ENCODE results near the gene ATF7. TPM values are rescaled to one million over a fixed set of nuclear protein-coding genes. Genes with fewer than 3 reads are reported as not detected.
"Not testable (repeated sequence)": the region's sequence is repeated elsewhere in the genome, so short reads cannot be mapped to it uniquely, and the experiment has no call there.

The ATF7 gene
- total RNA-seq, 4 donors from 2014 or later, result 12.5 to 28.0 (median 20.6) TPM

DNA sequence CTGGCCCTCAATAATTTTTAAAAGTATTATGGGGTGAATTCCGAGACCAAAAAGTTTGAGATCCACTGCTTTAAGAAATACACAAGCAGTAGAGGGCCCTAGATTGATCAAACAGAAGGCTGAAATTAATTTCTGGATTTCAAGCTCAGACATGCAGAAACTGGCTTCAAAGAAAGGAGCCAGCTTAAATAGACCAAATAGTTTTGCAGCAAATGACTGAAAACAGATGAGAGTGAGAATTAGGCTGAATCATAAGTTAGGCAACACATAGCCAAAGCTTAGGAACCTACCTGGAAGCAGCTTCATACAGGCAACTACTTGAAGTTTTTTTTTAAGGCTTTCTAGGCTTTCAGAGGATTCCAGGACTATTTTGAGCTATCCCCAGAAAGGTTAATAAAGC, 12.4 kb downstream of the ATF7 start:
- H3K4me1 ChIP-seq, result peaks cover 12 to 65% (median 26%) of the 10 kb centered on the region in 3 donors
- H3K36me3 ChIP-seq, result peaks cover 0 to 36% (median 0%) of the 10 kb centered on the region in 3 donors
- intact Hi-C loops (cut with DNase I), result no loop called here
- TF ChIP-seq POLR2A (IDR thresholded peaks at IDR 0.05) (no peak), CTCF (IDR thresholded peaks at IDR 0.05) (no peak)
- no peak overlapping the region for H3K4me3 ChIP-seq
- DNase-seq, result no peak
- WGBS, 2 donors, result 14 to 50% methylated on average over 1 of the region's 1 CpG
- H3K27me3 ChIP-seq, result no peaks in the 10 kb centered on the region
- no peaks in the 10 kb centered on the region for H3K9me3 ChIP-seq
- peak overlapping the region in 2 of 4 donors; percentile 50 to 62 for H3K27ac ChIP-seq

- peaks cover 0 to 42% (median 0%) of the 10 kb centered on the region in 3 donors for H3K36me3 ChIP-seq
- intact Hi-C loops (cut with DNase I), result no loop called here
Measured at GRCh38 chr12:53612978-53613377, 13.2 kb downstream of the ATF7 start.

GRCh38 chr12:53611304-53611703, 14.9 kb downstream of the ATF7 start:
- Histone ChIP-seq H3K36me3 (peaks cover 0 to 42% (median 0%) of the 10 kb centered on the region in 3 donors), H3K4me1 (peaks cover 3 to 40% (median 12%) of the 10 kb centered on the region in 3 donors), H3K27ac (no peak overlapping the region), H3K4me3 (no peak overlapping the region), H3K9me3 (no peaks in the 10 kb centered on the region), H3K27me3 (no peaks in the 10 kb centered on the region)
- TF ChIP-seq POLR2A (IDR thresholded peaks at IDR 0.05) (no peak), CTCF (IDR thresholded peaks at IDR 0.05) (no peak)
- intact Hi-C loops (cut with DNase I), result no loop called here
- WGBS, 2 donors, result 92 to 96% methylated on average over 8 of the region's 8 CpGs
- no peak for DNase-seq

More at GRCh38 chr12:53612978-53613377, 13.2 kb downstream of the ATF7 start:
- no peak overlapping the region for H3K4me3 ChIP-seq
- no peak for TF ChIP-seq CTCF (IDR thresholded peaks at IDR 0.05)
- TF ChIP-seq POLR2A (IDR thresholded peaks at IDR 0.05), result no peak
- H3K27ac ChIP-seq, result peak overlapping the region in 1 of 4 donors; percentile 50
- WGBS, 2 donors, result 69 to 77% methylated on average over 2 of the region's 2 CpGs
- no peak for DNase-seq
- H3K9me3 ChIP-seq, result no peaks in the 10 kb centered on the region
- H3K4me1 ChIP-seq, result peaks cover 8 to 57% (median 21%) of the 10 kb centered on the region in 3 donors
- H3K27me3 ChIP-seq, result no peaks in the 10 kb centered on the region

DNA sequence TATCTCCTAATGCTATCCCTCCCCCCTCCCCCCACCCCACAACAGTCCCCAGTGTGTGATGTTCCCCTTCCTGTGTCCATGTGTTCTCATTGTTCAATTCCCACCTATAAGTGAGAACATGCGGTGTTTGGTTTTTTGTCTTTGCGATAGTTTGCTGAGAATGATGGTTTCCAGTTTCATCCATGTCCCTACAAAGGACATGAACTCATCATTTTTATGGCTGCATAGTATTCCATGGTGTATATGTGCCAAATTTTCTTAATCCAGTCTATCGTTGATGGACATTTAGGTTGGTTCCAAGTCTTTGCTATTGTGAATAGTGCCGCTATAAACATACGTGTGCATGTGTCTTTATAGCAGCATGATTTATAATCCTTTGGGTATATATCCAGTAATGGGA, 19.5 kb downstream of the ATF7 start:
- intact Hi-C loops (cut with DNase I), result loop anchor here (10.0 kb wide), 1 partner anchor 52 kb away; no protein-coding TSS in a partner anchor

GRCh38 chr12:53604581-53604980, 21.6 kb downstream of the ATF7 start:
- no peak for TF ChIP-seq POLR2A (IDR thresholded peaks at IDR 0.05)
- no peak for TF ChIP-seq CTCF (IDR thresholded peaks at IDR 0.05)

More for the DNA sequence above, 19.5 kb downstream of the ATF7 start:
- H3K9me3 ChIP-seq, H3K4me3 ChIP-seq, DNase-seq, H3K27me3 ChIP-seq, H3K27ac ChIP-seq: not testable (repeated sequence)
- H3K4me1 ChIP-seq, result peaks cover 0 to 27% (median 14%) of the 10 kb centered on the region in 3 donors
- 96 to 98% methylated on average over 3 to 4 of the region's 5 CpGs for WGBS, 2 donors
- H3K36me3 ChIP-seq, result peaks cover 0 to 28% (median 0%) of the 10 kb centered on the region in 3 donors

More at GRCh38 chr12:53604581-53604980, 21.6 kb downstream of the ATF7 start:
- Histone ChIP-seq H3K27ac (no peak overlapping the region), H3K27me3 (no peaks in the 10 kb centered on the region), H3K36me3 (peaks cover 0 to 38% (median 0%) of the 10 kb centered on the region in 3 donors), H3K9me3 (no peaks in the 10 kb centered on the region), H3K4me3 (no peak overlapping the region), H3K4me1 (peaks cover 0 to 39% (median 14%) of the 10 kb centered on the region in 3 donors)
- no peak for DNase-seq
- intact Hi-C loops (cut with DNase I), result loop anchor here (10.0 kb wide), 1 partner anchor 50 kb away; no protein-coding TSS in a partner anchor

Data from esophagus squamous epithelium (tissue), 5 donors.